H9 (cell line): ENCODE data around the gene ZNRF1. TPM values are rescaled to one million over a fixed set of nuclear protein-coding genes. Genes with fewer than 3 reads are reported as not detected.

Experiments used
- DNase-seq: peaks from one replicate; pipeline ENCODE4 v3.0.0-alpha.2; 2017
- H2AFZ ChIP-seq: one replicate; pipeline ENCODE4 v1.6.1; 2013; ENCODE audit warnings: mild to moderate bottlenecking, low read length, control low read depth, moderate library complexity
- H2AK5ac ChIP-seq: 2 replicates; pipeline ENCODE4 v1.6.1; 2013; ENCODE audit warnings: low read length, control low read depth, mixed read lengths; ENCODE audit not compliant: insufficient read length
- H2BK120ac ChIP-seq: one replicate; pipeline ENCODE4 v1.6.1; 2013; ENCODE audit warnings: low read depth, mild to moderate bottlenecking, low read length, control low read depth, inconsistent platforms; ENCODE audit not compliant: poor library complexity, severe bottlenecking
- H2BK12ac ChIP-seq: 2 replicates; pipeline ENCODE4 v1.6.1; 2013; ENCODE audit warnings: low read length, control low read depth, mixed read lengths, low read depth; ENCODE audit not compliant: insufficient read length
- H2BK15ac ChIP-seq: 2 replicates; pipeline ENCODE4 v1.6.1; 2013; ENCODE audit warnings: low read depth, low read length, control low read depth
- H2BK20ac ChIP-seq: one replicate; pipeline ENCODE4 v1.6.1; 2013; ENCODE audit warnings: low read depth, mild to moderate bottlenecking, low read length, control low read depth, inconsistent platforms; ENCODE audit not compliant: poor library complexity, severe bottlenecking
- H2BK5ac ChIP-seq: 2 replicates; pipeline ENCODE4 v1.6.1; 2013; ENCODE audit warnings: low read length, control low read depth, mixed read lengths; ENCODE audit not compliant: insufficient read length
- H3K14ac ChIP-seq: 2 replicates; pipeline ENCODE4 v1.6.1; 2013; ENCODE audit warnings: low read length, control low read depth; ENCODE audit not compliant: insufficient read depth
- H3K18ac ChIP-seq: 2 replicates; pipeline ENCODE4 v1.6.1; 2013; ENCODE audit warnings: low read depth, mild to moderate bottlenecking, mixed read lengths, low read length, control low read depth; ENCODE audit not compliant: insufficient read length
- H3K23ac ChIP-seq: 2 replicates; pipeline ENCODE4 v1.6.1; 2013; ENCODE audit warnings: low read length, control low read depth, mixed read lengths, low read depth; ENCODE audit not compliant: insufficient read length
- H3K23me2 ChIP-seq: 2 replicates; pipeline ENCODE4 v1.6.1; 2013; ENCODE audit warnings: low read depth, mild to moderate bottlenecking, mixed read lengths, low read length, control low read depth; ENCODE audit not compliant: insufficient read length, poor library complexity, severe bottlenecking
- H3K27ac ChIP-seq: 2 replicates; pipeline ENCODE4 v1.5.1; 2013; ENCODE audit warnings: low read length, control low read depth, mixed read lengths, low read depth; ENCODE audit not compliant: insufficient read length
- H3K27me3 ChIP-seq: 2 replicates; pipeline ENCODE4 v1.6.1; 2013; ENCODE audit warnings: low read length, control low read depth, inconsistent platforms; ENCODE audit not compliant: insufficient read depth
- H3K4ac ChIP-seq: 2 replicates; pipeline ENCODE4 v1.6.1; 2013; ENCODE audit warnings: low read depth, mild to moderate bottlenecking, control low read depth, inconsistent platforms, low read length, moderate library complexity
- H3K4me1 ChIP-seq: 2 replicates; pipeline ENCODE4 v1.6.1; 2013; ENCODE audit warnings: low read length, control low read depth, inconsistent platforms; ENCODE audit not compliant: insufficient read depth
- H3K4me2 ChIP-seq: 2 replicates; pipeline ENCODE4 v1.6.1; 2013; ENCODE audit warnings: low read length, control low read depth, mixed read lengths; ENCODE audit not compliant: insufficient read length, insufficient read depth
- H3K56ac ChIP-seq: 2 replicates; pipeline ENCODE4 v1.6.1; 2013; ENCODE audit warnings: low read depth, mild to moderate bottlenecking, mixed read lengths, low read length, control low read depth; ENCODE audit not compliant: insufficient read length
- H3K79me1 ChIP-seq: 2 replicates; pipeline ENCODE4 v1.6.1; 2013; ENCODE audit warnings: low read depth, mild to moderate bottlenecking, moderate library complexity, low read length, control low read depth, inconsistent platforms; ENCODE audit not compliant: insufficient read depth, poor library complexity, severe bottlenecking
- H3K79me2 ChIP-seq: 2 replicates; pipeline ENCODE4 v1.6.1; 2013; ENCODE audit warnings: low read length, control low read depth, inconsistent platforms; ENCODE audit not compliant: insufficient read depth
- H3K9ac ChIP-seq: 2 replicates; pipeline ENCODE4 v1.6.1; 2013; ENCODE audit warnings: low read length, control low read depth, mixed read lengths; ENCODE audit not compliant: insufficient read length; ENCODE audit errors: extremely low read depth
- H3K9me3 ChIP-seq: one replicate; pipeline ENCODE4 v1.6.1; 2013; ENCODE audit warnings: low read depth, low read length, inconsistent platforms; ENCODE audit not compliant: control insufficient read depth
- H3T11ph ChIP-seq: one replicate; pipeline ENCODE4 v1.6.1; 2013; ENCODE audit warnings: mild to moderate bottlenecking, low read length, control low read depth, inconsistent platforms
- H4K20me1 ChIP-seq: one replicate; pipeline ENCODE4 v1.6.1; 2013; ENCODE audit not compliant: control insufficient read depth, insufficient read length, insufficient read depth
- H4K5ac ChIP-seq: 2 replicates; pipeline ENCODE4 v1.6.1; 2013; ENCODE audit warnings: low read depth, mild to moderate bottlenecking, mixed read lengths, low read length, control low read depth; ENCODE audit not compliant: insufficient read length
- H4K8ac ChIP-seq: replicated peaks from 2 replicates; pipeline ENCODE4 v1.6.1; 2013; ENCODE audit warnings: low read length, control low read depth, mixed read lengths, low read depth; ENCODE audit not compliant: insufficient read length
- H4K91ac ChIP-seq: 2 replicates; pipeline ENCODE4 v1.6.1; 2013; ENCODE audit warnings: low read depth, mild to moderate bottlenecking, moderate library complexity, mixed read lengths, low read length, control low read depth; ENCODE audit not compliant: insufficient read length
- H3K27ac Mint-ChIP-seq, 3 experiments: 2 replicates in 2 of 3; 3 replicates in 1 of 3; pipeline ENCODE4 v1.8.0; 2020 to 2021; ENCODE audit warnings: mixed read lengths in 3 of 3, mild to moderate bottlenecking in 1 of 3, moderate library complexity in 1 of 3
- H3K27me3 Mint-ChIP-seq: 2 replicates; pipeline ENCODE4 v1.8.0; 2021; ENCODE audit warnings: low read depth, mild to moderate bottlenecking, moderate library complexity, mixed read lengths
- H3K36me3 Mint-ChIP-seq, 3 experiments: 2 replicates in 2 of 3; 3 replicates in 1 of 3; pipeline ENCODE4 v1.8.0; 2020 to 2021; ENCODE audit warnings: low read depth in 3 of 3, mixed read lengths in 3 of 3; ENCODE audit not compliant: insufficient read depth in 1 of 3
- H3K4me1 Mint-ChIP-seq, 2 experiments: 2 replicates each; pipeline ENCODE4 v1.8.0; 2020; ENCODE audit warnings: mixed read lengths in 2 of 2
- H3K4me3 Mint-ChIP-seq, 2 experiments: 2 replicates in 1 of 2; 3 replicates in 1 of 2; pipeline ENCODE4 v1.8.0; 2020 to 2021; ENCODE audit warnings: mild to moderate bottlenecking in 2 of 2, mixed read lengths in 2 of 2, moderate library complexity in 1 of 2
- H3K9me3 Mint-ChIP-seq, 2 experiments: 2 replicates in 1 of 2; 3 replicates in 1 of 2; pipeline ENCODE4 v1.8.0; 2020; ENCODE audit warnings: mild to moderate bottlenecking in 2 of 2, mixed read lengths in 2 of 2, moderate library complexity in 1 of 2
- CTCF ChIP-seq: fragments of 200-600 bp; sonication (generic); conservative IDR thresholded peaks from 3 replicates; pipeline ENCODE4 v1.8.0; 2021; ENCODE audit warnings: antibody characterized with exemption, mild to moderate bottlenecking
- WGBS: extraction: QIAGEN DNeasy Blood & Tissue Kit; methylation state at CpG from one replicate; pipeline ENCODE4 v1.1.7; 2013; ENCODE audit warnings: missing lambda C conversion rate, low lambda C conversion rate, mixed read lengths; ENCODE audit not compliant: insufficient read length; ENCODE audit errors: extremely low coverage; 5-methylcytosine and 5-hydroxymethylcytosine counted together
- total RNA-seq: library from RNA; stranded (reverse); gene quantifications from 2 replicates; pipeline ENCODE4 v1.2.1, GENCODE V29; 2021

The ZNRF1 gene
- total RNA-seq, 1 experiment from 2014 or later: 49.6 TPM

GRCh38 chr16:75138636-75139035 lies 139.8 kb downstream of the ZNRF1 start:
- H3K18ac ChIP-seq: no peak overlapping the region
- no peak overlapping the region for H2BK15ac ChIP-seq
- no peak overlapping the region for H3K4ac ChIP-seq
- peak; percentile 53 for DNase-seq
- H3K4me2 ChIP-seq: no peak overlapping the region
- no peak for TF ChIP-seq CTCF
- no peak overlapping the region for H4K5ac ChIP-seq
- Mint-ChIP-seq H3K9me3 (peaks cover 0 to 4% of the 10 kb centered on the region in 2 experiments; a peak in 2 of 5 replicates), H3K27ac (no peak overlapping the region; a peak in 1 of 7 replicates), H3K4me3 (no peak overlapping the region), H3K27me3 (no peaks in the 10 kb centered on the region), H3K36me3 (0 out of 7 replicates have a peak, but pooled peaks cover 0 to 1% (median 0%) of the 10 kb centered on the region in 3 experiments), H3K4me1 (peaks cover 6 to 8% of the 10 kb centered on the region in 2 experiments)
- H3K56ac ChIP-seq: no peak overlapping the region
- H3K27ac ChIP-seq: no peak overlapping the region
- no peaks in the 10 kb centered on the region for H3K27me3 ChIP-seq
- H2BK5ac ChIP-seq: no peak overlapping the region
- no CpG with 5 or more reads among the region's 9 CpGs for WGBS
- H2BK20ac ChIP-seq: no peak overlapping the region
- no peaks in the 10 kb centered on the region for H4K20me1 ChIP-seq
- no peaks in the 10 kb centered on the region for H3K23me2 ChIP-seq
- H2AK5ac ChIP-seq: no peak overlapping the region
- H2BK12ac ChIP-seq: no peak overlapping the region
- no peaks in the 10 kb centered on the region for H3K79me1 ChIP-seq
- no peak overlapping the region for H4K8ac ChIP-seq
- no peaks in the 10 kb centered on the region for H3K79me2 ChIP-seq
- H2BK120ac ChIP-seq: no peak overlapping the region
- no peaks in the 10 kb centered on the region for H3K9me3 ChIP-seq
- no peak overlapping the region for H3K14ac ChIP-seq
- no peak overlapping the region for H4K91ac ChIP-seq
- H2AFZ ChIP-seq: no peak overlapping the region
- no peak overlapping the region for H3K9ac ChIP-seq
- no peaks in the 10 kb centered on the region; the same call in 1 of the 2 replicates for H3K4me1 ChIP-seq
- no peak overlapping the region for H3T11ph ChIP-seq
- no peak overlapping the region for H3K23ac ChIP-seq
